ENCODE measurements around the gene LCN1. TPM values are rescaled to one million over a fixed set of nuclear protein-coding genes. Genes with fewer than 3 reads are reported as not detected.

Gene LCN1
- total RNA-seq, 1 donor from 2014 or later, result not detected

DNA sequence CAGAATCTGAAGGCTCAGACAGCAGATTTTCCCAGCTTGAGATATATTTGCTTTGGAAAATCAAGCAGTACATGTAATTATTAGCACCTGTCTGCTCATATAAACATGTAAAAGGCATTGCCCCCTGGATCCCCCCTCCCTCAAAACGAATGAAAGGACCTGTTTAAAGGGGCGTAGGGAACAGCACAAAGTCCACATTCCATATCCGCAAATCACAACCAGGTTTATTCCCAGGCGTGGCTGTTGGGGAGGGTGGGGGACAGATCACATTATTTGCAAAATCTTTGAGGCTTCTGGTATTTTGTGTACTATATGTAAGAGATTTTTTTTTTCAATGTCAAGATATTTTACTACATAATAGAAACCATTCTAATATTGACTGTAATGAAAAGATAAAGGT is 29.5 kb upstream of the LCN1 start:
- Mint-ChIP-seq H3K4me1 (ENCODE audit: unreplicated experiment) (no peaks in the 10 kb centered on the region), H3K27me3 (ENCODE audit: unreplicated experiment) (peaks cover 2% of the 10 kb centered on the region), H3K4me3 (ENCODE audit: unreplicated experiment) (no peak overlapping the region), H3K27ac (ENCODE audit: unreplicated experiment) (no peak overlapping the region), H3K36me3 (ENCODE audit: low read depth, unreplicated experiment) (no peaks in the 10 kb centered on the region), H3K9me3 (ENCODE audit: unreplicated experiment) (no peaks in the 10 kb centered on the region)
- no peak for DNase-seq (ENCODE audit: low spot score)
- TF ChIP-seq, protein P1, sequence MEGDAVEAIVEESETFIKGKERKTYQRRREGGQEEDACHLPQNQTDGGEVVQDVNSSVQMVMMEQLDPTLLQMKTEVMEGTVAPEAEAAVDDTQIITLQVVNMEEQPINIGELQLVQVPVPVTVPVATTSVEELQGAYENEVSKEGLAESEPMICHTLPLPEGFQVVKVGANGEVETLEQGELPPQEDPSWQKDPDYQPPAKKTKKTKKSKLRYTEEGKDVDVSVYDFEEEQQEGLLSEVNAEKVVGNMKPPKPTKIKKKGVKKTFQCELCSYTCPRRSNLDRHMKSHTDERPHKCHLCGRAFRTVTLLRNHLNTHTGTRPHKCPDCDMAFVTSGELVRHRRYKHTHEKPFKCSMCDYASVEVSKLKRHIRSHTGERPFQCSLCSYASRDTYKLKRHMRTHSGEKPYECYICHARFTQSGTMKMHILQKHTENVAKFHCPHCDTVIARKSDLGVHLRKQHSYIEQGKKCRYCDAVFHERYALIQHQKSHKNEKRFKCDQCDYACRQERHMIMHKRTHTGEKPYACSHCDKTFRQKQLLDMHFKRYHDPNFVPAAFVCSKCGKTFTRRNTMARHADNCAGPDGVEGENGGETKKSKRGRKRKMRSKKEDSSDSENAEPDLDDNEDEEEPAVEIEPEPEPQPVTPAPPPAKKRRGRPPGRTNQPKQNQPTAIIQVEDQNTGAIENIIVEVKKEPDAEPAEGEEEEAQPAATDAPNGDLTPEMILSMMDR (IDR thresholded peaks at IDR 0.05; ENCODE audit: unreplicated experiment), result no peak

DNA sequence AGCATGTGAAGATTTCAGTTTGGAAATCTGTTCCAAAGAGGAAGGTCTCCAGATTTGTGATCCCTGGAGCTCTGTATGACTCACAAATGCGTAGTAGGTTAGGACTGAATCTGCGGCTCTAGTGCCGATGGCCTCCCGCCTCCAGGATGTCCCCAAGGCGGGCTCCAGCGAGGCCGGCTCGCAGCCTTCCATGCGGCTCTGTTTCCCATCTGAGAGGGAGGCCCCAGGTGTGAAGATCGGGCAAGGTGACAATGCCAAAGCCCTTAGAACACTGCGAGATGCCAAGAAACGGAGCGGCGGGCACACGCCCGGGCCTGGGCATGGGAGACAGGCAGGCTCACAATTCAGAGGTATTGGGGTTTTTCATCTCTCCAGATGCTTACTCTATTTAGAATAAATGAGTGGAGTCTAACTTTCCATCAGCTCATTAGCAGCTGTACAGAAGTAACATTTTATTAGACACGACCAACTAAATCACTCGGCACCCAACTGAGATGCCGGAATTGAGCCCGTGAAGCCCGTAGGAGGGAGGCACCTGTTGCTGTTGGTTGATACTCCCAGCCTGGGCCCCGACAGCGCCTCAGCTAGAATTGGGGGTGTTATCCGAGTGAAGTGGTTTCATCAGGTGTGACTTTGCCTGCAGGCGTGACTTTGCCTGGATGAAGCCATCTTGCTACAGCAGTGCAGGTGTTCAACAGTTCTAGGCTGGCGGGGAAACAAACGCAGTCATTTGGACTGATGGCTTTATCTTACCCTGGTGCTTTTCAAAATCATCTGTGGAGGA is 28.2 kb upstream of the LCN1 start:
- Mint-ChIP-seq H3K9me3 (ENCODE audit: unreplicated experiment) (no peaks in the 10 kb centered on the region), H3K4me1 (ENCODE audit: unreplicated experiment) (no peaks in the 10 kb centered on the region), H3K27ac (ENCODE audit: unreplicated experiment) (no peak overlapping the region), H3K36me3 (ENCODE audit: low read depth, unreplicated experiment) (no peaks in the 10 kb centered on the region), H3K4me3 (ENCODE audit: unreplicated experiment) (no peak overlapping the region), H3K27me3 (ENCODE audit: unreplicated experiment) (peaks cover 2% of the 10 kb centered on the region)
- TF ChIP-seq, protein P1 (IDR thresholded peaks at IDR 0.05; ENCODE audit: unreplicated experiment), result no peak
- DNase-seq (ENCODE audit: low spot score), result no peak

DNA sequence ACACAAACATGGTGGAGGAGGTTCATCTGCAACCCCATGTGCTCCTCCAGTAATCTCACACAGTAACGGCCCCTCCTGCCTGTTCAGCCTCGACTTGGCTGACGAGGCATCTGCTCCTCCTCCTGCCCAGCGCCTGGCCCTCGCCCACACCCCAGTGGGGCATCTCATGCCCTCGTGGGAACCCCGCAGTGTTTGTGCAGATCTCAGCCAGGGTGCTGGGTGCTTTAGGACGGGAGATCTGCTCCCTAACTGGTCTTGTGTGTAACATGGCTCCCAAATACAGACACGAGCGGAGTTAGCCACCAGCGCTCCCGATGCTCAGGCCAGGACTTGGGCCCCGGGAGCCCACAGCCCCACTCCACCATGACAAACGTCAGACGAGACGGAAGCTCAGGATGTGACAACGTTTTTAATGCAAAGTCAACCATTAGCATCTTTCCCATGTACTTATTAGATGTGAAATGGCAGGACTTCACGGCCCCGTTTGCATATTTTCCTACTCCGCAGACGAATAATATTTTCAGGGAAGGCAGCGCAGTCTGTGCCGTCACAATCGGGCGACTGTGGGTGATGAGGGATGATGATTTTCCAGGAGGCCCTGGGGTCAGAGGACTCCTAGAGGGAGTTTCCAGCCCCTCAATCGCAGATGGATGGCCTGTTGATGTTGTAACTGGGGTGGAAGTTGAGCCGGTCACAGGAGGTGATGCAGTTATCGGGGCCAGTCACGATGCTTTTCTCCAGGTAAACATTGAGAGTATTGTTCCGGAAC is 26.3 kb upstream of the LCN1 start:
- H3K9me3 Mint-ChIP-seq (ENCODE audit: unreplicated experiment), result no peaks in the 10 kb centered on the region
- no peak overlapping the region for H3K27ac Mint-ChIP-seq (ENCODE audit: unreplicated experiment)
- no peak for DNase-seq (ENCODE audit: low spot score)
- no peak overlapping the region for H3K4me3 Mint-ChIP-seq (ENCODE audit: unreplicated experiment)
- peaks cover 2% of the 10 kb centered on the region for H3K27me3 Mint-ChIP-seq (ENCODE audit: unreplicated experiment)
- no peaks in the 10 kb centered on the region for H3K4me1 Mint-ChIP-seq (ENCODE audit: unreplicated experiment)
- H3K36me3 Mint-ChIP-seq (ENCODE audit: low read depth, unreplicated experiment), result no peaks in the 10 kb centered on the region
- TF ChIP-seq, protein P1 (IDR thresholded peaks at IDR 0.05; ENCODE audit: unreplicated experiment), result no peak

DNA sequence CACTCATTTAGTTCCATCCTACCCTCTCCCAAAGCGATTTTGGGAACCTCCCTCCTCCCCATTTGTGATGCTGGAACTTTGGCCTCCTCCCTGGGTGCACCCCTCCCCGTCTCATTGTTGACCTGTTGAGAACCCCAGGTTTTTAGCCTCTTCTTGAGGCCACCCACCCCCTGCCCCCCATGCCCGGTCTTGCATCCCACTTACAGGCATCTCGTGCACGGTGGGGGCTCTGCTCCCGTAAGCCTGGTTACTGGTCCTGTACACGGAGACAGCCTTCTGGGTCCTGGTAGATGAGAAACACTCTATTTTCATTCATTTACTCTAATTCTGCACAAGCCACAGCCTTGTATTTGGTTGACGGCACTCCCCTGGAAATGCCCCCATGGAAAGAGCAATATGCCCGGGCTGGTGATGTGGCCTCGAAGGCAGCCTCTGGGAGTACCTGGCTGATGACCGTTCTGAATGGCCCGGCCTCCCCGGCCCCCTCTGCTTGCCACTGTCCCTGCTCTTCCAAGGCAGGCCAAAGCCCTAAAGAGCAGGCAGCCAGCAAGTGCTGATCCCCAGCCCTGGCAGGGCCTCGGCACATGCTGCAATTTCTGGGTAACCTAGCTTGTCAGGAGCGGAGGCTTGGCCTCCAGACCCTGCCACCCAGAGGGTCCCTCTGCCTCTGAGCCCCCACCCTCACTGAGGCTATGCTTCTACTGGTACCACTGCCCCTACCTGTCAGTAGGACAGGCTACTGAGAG is 22.7 kb upstream of the LCN1 start:
- Mint-ChIP-seq H3K27ac (ENCODE audit: unreplicated experiment) (no peak overlapping the region), H3K4me1 (ENCODE audit: unreplicated experiment) (peaks cover 5% of the 10 kb centered on the region), H3K27me3 (ENCODE audit: unreplicated experiment) (peaks cover 6% of the 10 kb centered on the region), H3K36me3 (ENCODE audit: low read depth, unreplicated experiment) (peaks cover 5% of the 10 kb centered on the region), H3K9me3 (ENCODE audit: unreplicated experiment) (no peaks in the 10 kb centered on the region), H3K4me3 (ENCODE audit: unreplicated experiment) (no peak overlapping the region)
- TF ChIP-seq, protein P1 (IDR thresholded peaks at IDR 0.05; ENCODE audit: unreplicated experiment), result no peak
- DNase-seq (ENCODE audit: low spot score), result no peak

Data from endothelial cell (in vitro differentiated cells).